SK-N-MC (cell line): ENCODE measurements around the gene BICDL1.

Source experiments
- EZH2 ChIP-seq: fragments of 200-600 bp; sonication (generic); IDR thresholded peaks from one replicate; pipeline ENCODE4 v1.6.1; 2017; ENCODE audit warnings: antibody characterized with exemption
- POLR2AphosphoS5 ChIP-seq: IDR thresholded peaks from 2 replicates; pipeline ENCODE4 v1.6.1; 2012; ENCODE audit warnings: mild to moderate bottlenecking, low read depth, low read length, borderline replicate concordance

DNA sequence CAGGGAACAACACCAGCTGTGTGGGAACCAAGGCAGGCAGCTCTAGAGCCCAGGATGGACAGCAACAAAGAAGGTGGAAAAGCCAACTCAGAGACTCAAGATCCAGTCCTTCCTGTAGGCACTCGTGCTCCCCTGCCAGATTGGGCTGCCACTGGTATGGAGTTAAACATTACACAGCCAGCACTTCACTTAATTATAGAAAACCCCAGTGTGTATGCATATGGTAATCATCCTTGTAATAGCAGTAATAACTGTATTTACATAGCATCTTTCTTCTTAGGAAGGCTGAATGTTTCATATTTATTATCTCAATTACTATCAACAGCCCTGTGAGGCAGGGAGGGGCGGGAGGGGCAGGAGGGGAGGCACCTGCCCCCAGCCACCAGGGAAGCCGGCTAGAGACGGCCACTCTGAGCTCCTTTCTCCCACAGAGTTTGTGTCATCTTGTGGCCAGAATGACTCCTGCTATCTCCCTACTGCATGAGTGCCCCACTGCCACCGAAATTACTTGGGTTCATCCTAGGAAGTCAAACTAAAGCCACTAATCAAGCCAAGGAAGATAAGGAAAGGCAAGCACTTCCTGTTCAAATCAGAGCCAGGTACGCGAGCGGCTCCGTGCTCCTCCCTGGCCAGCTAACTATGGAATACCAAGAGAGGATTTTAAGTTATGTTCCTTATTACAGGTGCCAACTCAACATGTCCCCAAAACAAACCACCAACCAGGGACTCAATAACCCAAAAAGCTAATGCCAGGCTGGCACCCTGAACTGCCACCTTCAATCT is 143.2 kb downstream of the BICDL1 start:
- TF ChIP-seq POLR2AphosphoS5 (no peak), EZH2 (no peak)
